ENCODE results near the gene RBSN. TPM values are rescaled to one million over a fixed set of nuclear protein-coding genes. Genes with fewer than 3 reads are reported as not detected.
"Not testable (repeated sequence)": the region's sequence is repeated elsewhere in the genome, so short reads cannot be mapped to it uniquely, and the experiment has no call there.

RBSN gene
- total RNA-seq, result 19.1 and 19.4 TPM in 2 replicates
- 19.7 and 21.2 TPM in 2 replicates for polyA plus RNA-seq

- no peaks in the 10 kb centered on the region for H3K9me3 ChIP-seq (ENCODE audit: low read depth)
- 2% methylated on average over 65 of the region's 72 CpGs for WGBS (ENCODE audit: low lambda C conversion rate, missing lambda C conversion rate)
Observed at GRCh38 chr3:15098503-15099363, at the start of gene RBSN. Gene RBSN, minus strand, starts transcription at chr3:15099148. Its CDS starts 3,028 bp downstream, at chr3:15096120.

GRCh38 chr3:15148614-15149013, 49.7 kb upstream of the RBSN start:
- Histone ChIP-seq H3K27ac (no peak overlapping the region), H3K36me3 (replicated peaks; ENCODE audit: insufficient read depth, low read depth) (no peaks in the 10 kb centered on the region), H4K20me1 (ENCODE audit: insufficient read depth, poor library complexity, severe bottlenecking) (no peaks in the 10 kb centered on the region), H3K79me2 (no peaks in the 10 kb centered on the region), H3K9me3 (ENCODE audit: low read depth) (no peaks in the 10 kb centered on the region), H3K27me3 (peaks cover 14% of the 10 kb centered on the region), H3K9me2 (replicated peaks; ENCODE audit: insufficient read depth) (no peaks in the 10 kb centered on the region), H3K4me1 (ENCODE audit: insufficient read depth) (no peaks in the 10 kb centered on the region), H3K4me3 (no peak overlapping the region), H2AFZ (no peak overlapping the region), H3K4me2 (no peak overlapping the region)
- WGBS (ENCODE audit: low lambda C conversion rate, missing lambda C conversion rate), result 41% methylated on average over 3 of the region's 3 CpGs
- peak; percentile 14 for DNase-seq (ENCODE audit: low spot score)
- TF ChIP-seq EZH2phosphoT487 (IDR thresholded peaks at IDR 0.05; ENCODE audit: low read depth, severe bottlenecking, unreplicated experiment), result no peak
- TF ChIP-seq EZH2 (IDR thresholded peaks at IDR 0.05; ENCODE audit: borderline replicate concordance), result no peak
- TF ChIP-seq, protein P1, sequence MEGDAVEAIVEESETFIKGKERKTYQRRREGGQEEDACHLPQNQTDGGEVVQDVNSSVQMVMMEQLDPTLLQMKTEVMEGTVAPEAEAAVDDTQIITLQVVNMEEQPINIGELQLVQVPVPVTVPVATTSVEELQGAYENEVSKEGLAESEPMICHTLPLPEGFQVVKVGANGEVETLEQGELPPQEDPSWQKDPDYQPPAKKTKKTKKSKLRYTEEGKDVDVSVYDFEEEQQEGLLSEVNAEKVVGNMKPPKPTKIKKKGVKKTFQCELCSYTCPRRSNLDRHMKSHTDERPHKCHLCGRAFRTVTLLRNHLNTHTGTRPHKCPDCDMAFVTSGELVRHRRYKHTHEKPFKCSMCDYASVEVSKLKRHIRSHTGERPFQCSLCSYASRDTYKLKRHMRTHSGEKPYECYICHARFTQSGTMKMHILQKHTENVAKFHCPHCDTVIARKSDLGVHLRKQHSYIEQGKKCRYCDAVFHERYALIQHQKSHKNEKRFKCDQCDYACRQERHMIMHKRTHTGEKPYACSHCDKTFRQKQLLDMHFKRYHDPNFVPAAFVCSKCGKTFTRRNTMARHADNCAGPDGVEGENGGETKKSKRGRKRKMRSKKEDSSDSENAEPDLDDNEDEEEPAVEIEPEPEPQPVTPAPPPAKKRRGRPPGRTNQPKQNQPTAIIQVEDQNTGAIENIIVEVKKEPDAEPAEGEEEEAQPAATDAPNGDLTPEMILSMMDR (IDR thresholded peaks at IDR 0.05; ENCODE audit: poor library complexity), result no peak

More at GRCh38 chr3:15098503-15099363, at the start of gene RBSN:
- DNase-seq (ENCODE audit: low spot score), result peak; percentile 97
- Histone ChIP-seq H4K20me1 (ENCODE audit: insufficient read depth, poor library complexity, severe bottlenecking) (no peaks in the 10 kb centered on the region), H3K27me3 (no peaks in the 10 kb centered on the region), H3K36me3 (replicated peaks; ENCODE audit: insufficient read depth, low read depth) (no peaks in the 10 kb centered on the region), H3K79me2 (peaks cover 27% of the 10 kb centered on the region), H3K27ac (peak within 1 kb of the TSS; percentile 89), H2AFZ (peak within 1 kb of the TSS; percentile 89), H3K4me1 (ENCODE audit: insufficient read depth) (no peaks in the 10 kb centered on the region), H3K4me3 (peak within 1 kb of the TSS; percentile 80), H3K9me2 (replicated peaks; ENCODE audit: insufficient read depth) (no peaks in the 10 kb centered on the region), H3K4me2 (peak within 1 kb of the TSS; percentile 87)
- TF ChIP-seq EZH2 (IDR thresholded peaks at IDR 0.05; ENCODE audit: borderline replicate concordance) (no peak), EZH2phosphoT487 (IDR thresholded peaks at IDR 0.05; ENCODE audit: low read depth, severe bottlenecking, unreplicated experiment) (no peak)
- TF ChIP-seq, protein P1 (IDR thresholded peaks at IDR 0.05; ENCODE audit: poor library complexity), result no peak

DNA sequence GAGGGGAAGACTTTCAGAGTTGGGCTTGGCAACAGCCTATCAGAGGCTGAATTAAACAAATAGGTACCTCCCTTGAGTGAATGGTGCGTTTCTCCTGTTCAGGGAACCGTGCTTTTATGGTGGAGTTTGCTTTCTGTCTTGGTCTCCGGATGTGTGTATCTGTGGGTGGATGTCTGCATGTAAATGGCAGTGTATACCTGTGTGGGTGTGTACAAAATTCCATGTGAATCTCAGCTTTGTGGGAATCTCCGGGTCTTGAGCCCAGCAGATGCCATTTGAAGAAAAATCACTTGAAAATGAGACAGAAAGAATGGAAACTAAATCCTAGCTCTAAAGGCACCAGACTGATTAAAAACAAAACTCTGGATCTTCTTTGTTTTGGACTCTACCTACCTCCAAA, 37.9 kb upstream of the RBSN start:
- DNase-seq (ENCODE audit: low spot score); H3K9me2 ChIP-seq (replicated peaks; ENCODE audit: insufficient read depth); H3K4me3 ChIP-seq; H3K4me1 ChIP-seq (ENCODE audit: insufficient read depth); H3K79me2 ChIP-seq; H3K4me2 ChIP-seq; H3K9me3 ChIP-seq (ENCODE audit: low read depth); H3K36me3 ChIP-seq (replicated peaks; ENCODE audit: insufficient read depth, low read depth); H3K27ac ChIP-seq; H2AFZ ChIP-seq; H3K27me3 ChIP-seq; H4K20me1 ChIP-seq (ENCODE audit: insufficient read depth, poor library complexity, severe bottlenecking): not testable (repeated sequence)
- 81% methylated on average over 4 of the region's 4 CpGs for WGBS (ENCODE audit: low lambda C conversion rate, missing lambda C conversion rate)

DNA sequence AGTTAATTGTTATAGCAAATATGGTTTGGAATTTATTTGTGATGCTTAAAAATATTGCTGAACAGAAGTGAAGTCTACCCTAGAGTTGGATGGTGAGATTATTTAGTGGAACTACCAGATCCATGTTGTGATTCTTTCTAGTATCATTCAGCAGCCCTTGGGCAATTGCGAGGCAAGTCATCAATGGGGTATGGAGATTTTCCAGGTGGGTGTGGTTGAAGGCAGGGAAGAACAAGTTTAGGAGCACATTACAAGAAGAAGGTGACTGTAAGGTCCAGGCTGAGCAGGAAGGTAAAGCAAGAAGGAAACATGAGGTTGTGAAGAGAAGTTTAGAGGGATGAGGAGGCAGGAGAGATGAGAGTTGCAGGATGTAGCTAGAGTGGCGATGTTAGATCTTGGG, 36.0 kb upstream of the RBSN start:
- H3K36me3 ChIP-seq (replicated peaks; ENCODE audit: insufficient read depth, low read depth); H4K20me1 ChIP-seq (ENCODE audit: insufficient read depth, poor library complexity, severe bottlenecking); H3K9me3 ChIP-seq (ENCODE audit: low read depth); H3K9me2 ChIP-seq (replicated peaks; ENCODE audit: insufficient read depth); H3K4me1 ChIP-seq (ENCODE audit: insufficient read depth); H3K79me2 ChIP-seq; H3K27ac ChIP-seq; H2AFZ ChIP-seq; H3K27me3 ChIP-seq; H3K4me3 ChIP-seq; DNase-seq (ENCODE audit: low spot score); H3K4me2 ChIP-seq: not testable (repeated sequence)
- WGBS (ENCODE audit: low lambda C conversion rate, missing lambda C conversion rate), result 95% methylated on average over 2 of the region's 2 CpGs

DNA sequence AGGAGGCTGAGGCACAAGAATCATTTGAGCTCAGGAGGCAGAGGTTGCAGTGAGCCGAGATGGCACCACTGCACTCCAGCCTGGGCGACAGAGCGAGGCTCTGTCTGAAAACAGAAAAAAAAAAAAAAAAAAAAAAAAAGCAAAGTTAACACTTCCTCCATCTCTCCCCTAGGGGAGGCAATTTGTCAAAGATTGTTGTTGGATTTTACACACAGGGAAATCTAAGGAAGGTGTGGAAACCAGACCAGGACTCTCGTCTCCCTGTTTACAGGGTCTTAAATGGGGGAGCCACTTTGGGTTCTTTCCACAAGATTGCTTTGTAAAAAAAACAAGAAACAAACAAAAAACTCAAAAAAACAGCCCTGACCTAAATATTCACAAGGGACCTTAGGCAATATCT, 29.5 kb upstream of the RBSN start:
- H3K9me2 ChIP-seq (replicated peaks; ENCODE audit: insufficient read depth); H3K27ac ChIP-seq; H3K9me3 ChIP-seq (ENCODE audit: low read depth); H3K4me3 ChIP-seq; H3K36me3 ChIP-seq (replicated peaks; ENCODE audit: insufficient read depth, low read depth); H2AFZ ChIP-seq; DNase-seq (ENCODE audit: low spot score); H4K20me1 ChIP-seq (ENCODE audit: insufficient read depth, poor library complexity, severe bottlenecking); H3K4me2 ChIP-seq; H3K27me3 ChIP-seq; H3K4me1 ChIP-seq (ENCODE audit: insufficient read depth); H3K79me2 ChIP-seq: not testable (repeated sequence)
- WGBS (ENCODE audit: low lambda C conversion rate, missing lambda C conversion rate), result 27% methylated on average over 1 of the region's 4 CpGs

GRCh38 chr3:15126975-15127374, 28.0 kb upstream of the RBSN start:
- not testable (repeated sequence) for H3K27me3 ChIP-seq; H3K4me3 ChIP-seq; H3K36me3 ChIP-seq (replicated peaks; ENCODE audit: insufficient read depth, low read depth); H3K4me2 ChIP-seq; H3K9me2 ChIP-seq (replicated peaks; ENCODE audit: insufficient read depth); H3K79me2 ChIP-seq; DNase-seq (ENCODE audit: low spot score); H3K4me1 ChIP-seq (ENCODE audit: insufficient read depth); H3K27ac ChIP-seq; H4K20me1 ChIP-seq (ENCODE audit: insufficient read depth, poor library complexity, severe bottlenecking); H3K9me3 ChIP-seq (ENCODE audit: low read depth); H2AFZ ChIP-seq
- no CpG with 5 or more reads among the region's 2 CpGs for WGBS (ENCODE audit: low lambda C conversion rate, missing lambda C conversion rate)

All from hepatocyte (in vitro differentiated cells).